Panc1 (cell line): ENCODE results near the gene GNG14. TPM values are rescaled to one million over a fixed set of nuclear protein-coding genes. Genes with fewer than 3 reads are reported as not detected.

Experiments
- ATAC-seq: fragments of 200-7000 bp; cut with Tn5 transposase; 2 replicates; pipeline ENCODE4 v1.9.1; 2020; ENCODE audit warnings: mild to moderate bottlenecking, moderate library complexity
- BruUV-seq: library from RNA; stranded (reverse); fragments of 400-500 nt; replicated peaks from 2 replicates; lab custom pipeline; 2021; lab: Mats Ljungman, UMichigan
- CTCF ChIA-PET: fragments of 300-600 bp; sonication (Branson Sonifier 250); formaldehyde crosslinking; loops from one replicate; lab custom pipeline; 2022; ENCODE audit warnings: antibody characterized with exemption; lab: Charles Lee
- POLR2A ChIA-PET: fragments of 300-600 bp; sonication (Branson Sonifier 250); formaldehyde crosslinking; loops from one replicate; lab custom pipeline; 2022; ENCODE audit warnings: antibody characterized with exemption; lab: Charles Lee
- DNase-seq: peaks from one replicate; pipeline ENCODE4 v3.0.0-alpha.2; 2010; ENCODE audit warnings: low read depth, low spot score
- H3K27ac ChIP-seq: 2 replicates; pipeline ENCODE4 v1.5.1; 2011; ENCODE audit warnings: mild to moderate bottlenecking, low read length, inconsistent platforms
- H3K27me3 ChIP-seq: fragments of 200-500 bp; sonication (Bioruptor generic); 2 replicates; pipeline ENCODE4 v1.6.0; 2014; ENCODE audit warnings: low read length, inconsistent platforms; ENCODE audit not compliant: control insufficient read depth, insufficient read depth
- H3K36me3 ChIP-seq: fragments of 200-500 bp; sonication (Bioruptor generic); 2 replicates; pipeline ENCODE4 v1.5.1; 2014; ENCODE audit warnings: inconsistent platforms, mild to moderate bottlenecking, low read length, moderate library complexity; ENCODE audit not compliant: control insufficient read depth, insufficient read depth
- H3K4me1 ChIP-seq: 2 replicates; pipeline ENCODE4 v1.5.1; 2011; ENCODE audit warnings: inconsistent platforms, mild to moderate bottlenecking, low read length, moderate library complexity; ENCODE audit not compliant: control insufficient read depth, insufficient read depth
- H3K4me3 ChIP-seq, 2 experiments: 2 replicates each; pipeline ENCODE4 v1.5.1; 2011 to 2012; ENCODE audit warnings: low read depth in 2 of 2, low read length in 2 of 2, mild to moderate bottlenecking in 2 of 2, inconsistent platforms in 1 of 2, moderate library complexity in 1 of 2
- H3K9me3 ChIP-seq: fragments of 200-500 bp; sonication (Bioruptor generic); 2 replicates; pipeline ENCODE4 v1.5.1; 2014; ENCODE audit warnings: low read depth, mild to moderate bottlenecking, inconsistent platforms, low read length, moderate library complexity; ENCODE audit not compliant: control insufficient read depth, insufficient read depth
- POLR2AphosphoS5 ChIP-seq: IDR thresholded peaks from 2 replicates; pipeline ENCODE4 v1.6.1; 2012; ENCODE audit warnings: mild to moderate bottlenecking, low read depth, low read length, moderate library complexity
- SIN3A ChIP-seq: IDR thresholded peaks from 2 replicates; pipeline ENCODE4 v1.6.1; 2012; ENCODE audit warnings: low read depth, mild to moderate bottlenecking, low read length, moderate library complexity, borderline replicate concordance; ENCODE audit not compliant: insufficient read depth
- TCF7L2 ChIP-seq: IDR thresholded peaks from 2 replicates; pipeline ENCODE4 v1.6.1; 2011; ENCODE audit warnings: mild to moderate bottlenecking, low read depth, low read length, inconsistent platforms
- in situ Hi-C: cut with HindIII; loops from 2 replicates; pipeline ENCODE4 v1.10.0; 2016; ENCODE audit warnings: low sequenced_read_pairs, low pct_unique_long_range_greater_than_20kb
- intact Hi-C: fragments of 100-400 bp; cut with micrococcal nuclease; formaldehyde crosslinking; loops from one replicate; pipeline ENCODE4 v1.10.0; 2022; ENCODE audit not compliant: unreplicated experiment
- total RNA-seq: library from RNA; stranded (reverse); gene quantifications from one replicate; pipeline ENCODE4 v1.2.1, GENCODE V29; 2021; ENCODE audit not compliant: unreplicated experiment
- TF ChIP-seq, protein P1 (sequence below), 2 experiments: IDR thresholded peaks; 2 replicates each; pipeline ENCODE4 v1.6.1; 2011 to 2012; ENCODE audit warnings: low read depth in 2 of 2, control low read depth in 1 of 2, low read length in 1 of 2, mild to moderate bottlenecking in 1 of 2, moderate library complexity in 1 of 2; ENCODE audit not compliant: insufficient read depth in 1 of 2
- TF ChIP-seq, protein P2 (sequence below): fragments of 450-650 bp; IDR thresholded peaks from 2 replicates; pipeline ENCODE4 v1.5.1; 2017; ENCODE audit warnings: mild to moderate bottlenecking

GNG14 gene
- total RNA-seq, 1 experiment from 2014 or later: not detected

DNA sequence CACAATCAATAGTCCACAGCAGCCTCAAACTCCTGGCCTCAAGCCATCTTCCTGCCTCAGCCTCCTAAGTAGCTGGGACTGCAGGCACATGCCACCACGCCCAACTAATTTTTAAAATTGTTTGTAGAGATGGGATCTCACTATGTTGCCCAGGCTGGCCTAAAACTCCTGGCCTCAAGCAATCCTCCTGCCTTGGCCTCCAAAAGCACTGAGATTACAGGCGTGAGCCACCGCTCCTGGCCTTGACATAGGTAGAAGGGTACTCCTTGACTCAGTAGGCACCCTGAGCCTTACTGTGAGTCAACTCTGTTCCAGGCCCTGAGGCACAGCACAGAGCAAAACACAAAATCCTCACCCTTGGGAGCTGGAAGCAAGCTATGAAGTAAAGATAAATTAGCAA is 28.1 kb downstream of the GNG14 start:
- Histone ChIP-seq H3K9me3 (no peaks in the 10 kb centered on the region), H3K4me3 (no peak overlapping the region), H3K27ac (no peak overlapping the region), H3K36me3 (peaks cover 3% of the 10 kb centered on the region), H3K27me3 (no peaks in the 10 kb centered on the region), H3K4me1 (peaks cover 5% of the 10 kb centered on the region)
- no peak for ATAC-seq
- BruUV-seq: no TSS peak
- DNase-seq: no peak
- in situ Hi-C loops (no loop called here), intact Hi-C loops (no loop called here)
- ChIA-PET POLR2A (interaction anchor here (0.6 kb wide), 2 partner anchors 35 to 1503 kb away, joined by 3 to 5 read pairs; no protein-coding TSS in a partner anchor), CTCF (interaction anchor here (1.3 kb wide), 1 partner anchor 80 kb away, joined by 5 read pairs; no protein-coding TSS in a partner anchor)
- TF ChIP-seq SIN3A: no peak
- no peak for TF ChIP-seq TCF7L2
- TF ChIP-seq, protein P1, sequence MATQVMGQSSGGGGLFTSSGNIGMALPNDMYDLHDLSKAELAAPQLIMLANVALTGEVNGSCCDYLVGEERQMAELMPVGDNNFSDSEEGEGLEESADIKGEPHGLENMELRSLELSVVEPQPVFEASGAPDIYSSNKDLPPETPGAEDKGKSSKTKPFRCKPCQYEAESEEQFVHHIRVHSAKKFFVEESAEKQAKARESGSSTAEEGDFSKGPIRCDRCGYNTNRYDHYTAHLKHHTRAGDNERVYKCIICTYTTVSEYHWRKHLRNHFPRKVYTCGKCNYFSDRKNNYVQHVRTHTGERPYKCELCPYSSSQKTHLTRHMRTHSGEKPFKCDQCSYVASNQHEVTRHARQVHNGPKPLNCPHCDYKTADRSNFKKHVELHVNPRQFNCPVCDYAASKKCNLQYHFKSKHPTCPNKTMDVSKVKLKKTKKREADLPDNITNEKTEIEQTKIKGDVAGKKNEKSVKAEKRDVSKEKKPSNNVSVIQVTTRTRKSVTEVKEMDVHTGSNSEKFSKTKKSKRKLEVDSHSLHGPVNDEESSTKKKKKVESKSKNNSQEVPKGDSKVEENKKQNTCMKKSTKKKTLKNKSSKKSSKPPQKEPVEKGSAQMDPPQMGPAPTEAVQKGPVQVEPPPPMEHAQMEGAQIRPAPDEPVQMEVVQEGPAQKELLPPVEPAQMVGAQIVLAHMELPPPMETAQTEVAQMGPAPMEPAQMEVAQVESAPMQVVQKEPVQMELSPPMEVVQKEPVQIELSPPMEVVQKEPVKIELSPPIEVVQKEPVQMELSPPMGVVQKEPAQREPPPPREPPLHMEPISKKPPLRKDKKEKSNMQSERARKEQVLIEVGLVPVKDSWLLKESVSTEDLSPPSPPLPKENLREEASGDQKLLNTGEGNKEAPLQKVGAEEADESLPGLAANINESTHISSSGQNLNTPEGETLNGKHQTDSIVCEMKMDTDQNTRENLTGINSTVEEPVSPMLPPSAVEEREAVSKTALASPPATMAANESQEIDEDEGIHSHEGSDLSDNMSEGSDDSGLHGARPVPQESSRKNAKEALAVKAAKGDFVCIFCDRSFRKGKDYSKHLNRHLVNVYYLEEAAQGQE (IDR thresholded peaks at IDR 0.05; ENCODE audit: insufficient read depth in 1 of 2, low read depth in 2 of 2, low read length in 1 of 2): no peak
- no peak for TF ChIP-seq POLR2AphosphoS5
- TF ChIP-seq, protein P2, sequence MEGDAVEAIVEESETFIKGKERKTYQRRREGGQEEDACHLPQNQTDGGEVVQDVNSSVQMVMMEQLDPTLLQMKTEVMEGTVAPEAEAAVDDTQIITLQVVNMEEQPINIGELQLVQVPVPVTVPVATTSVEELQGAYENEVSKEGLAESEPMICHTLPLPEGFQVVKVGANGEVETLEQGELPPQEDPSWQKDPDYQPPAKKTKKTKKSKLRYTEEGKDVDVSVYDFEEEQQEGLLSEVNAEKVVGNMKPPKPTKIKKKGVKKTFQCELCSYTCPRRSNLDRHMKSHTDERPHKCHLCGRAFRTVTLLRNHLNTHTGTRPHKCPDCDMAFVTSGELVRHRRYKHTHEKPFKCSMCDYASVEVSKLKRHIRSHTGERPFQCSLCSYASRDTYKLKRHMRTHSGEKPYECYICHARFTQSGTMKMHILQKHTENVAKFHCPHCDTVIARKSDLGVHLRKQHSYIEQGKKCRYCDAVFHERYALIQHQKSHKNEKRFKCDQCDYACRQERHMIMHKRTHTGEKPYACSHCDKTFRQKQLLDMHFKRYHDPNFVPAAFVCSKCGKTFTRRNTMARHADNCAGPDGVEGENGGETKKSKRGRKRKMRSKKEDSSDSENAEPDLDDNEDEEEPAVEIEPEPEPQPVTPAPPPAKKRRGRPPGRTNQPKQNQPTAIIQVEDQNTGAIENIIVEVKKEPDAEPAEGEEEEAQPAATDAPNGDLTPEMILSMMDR: no peak

DNA sequence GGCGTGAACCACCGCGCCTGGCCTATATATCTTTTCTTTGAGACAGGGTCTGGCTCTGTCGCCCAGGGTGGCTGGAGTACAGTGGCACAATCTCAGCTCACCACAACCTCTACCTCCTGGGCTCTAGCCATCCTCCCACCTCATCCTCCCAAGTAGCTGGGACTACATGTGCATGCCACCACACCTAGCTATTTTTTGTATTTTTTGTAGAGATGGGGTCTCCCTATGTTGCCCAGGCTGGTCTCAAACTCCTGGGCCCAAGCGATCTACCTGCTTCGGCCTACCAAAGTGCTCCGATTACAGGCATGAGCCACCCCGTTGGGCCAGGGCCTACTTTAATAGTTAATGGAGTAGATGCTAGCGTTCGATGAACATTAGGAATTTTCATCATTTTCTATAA is 32.5 kb downstream of the GNG14 start:
- TF ChIP-seq, protein P2: no peak
- TF ChIP-seq SIN3A (no peak), POLR2AphosphoS5 (no peak)
- TF ChIP-seq, protein P1 (IDR thresholded peaks at IDR 0.05; ENCODE audit: insufficient read depth in 1 of 2, low read depth in 2 of 2, low read length in 1 of 2): no peak
- Histone ChIP-seq H3K36me3 (peaks cover 3% of the 10 kb centered on the region), H3K27me3 (no peaks in the 10 kb centered on the region), H3K27ac (peak overlapping the region; percentile 98), H3K4me1 (peaks cover 5% of the 10 kb centered on the region), H3K4me3 (peak overlapping the region; percentile 83 to 96), H3K9me3 (no peaks in the 10 kb centered on the region)
- ChIA-PET POLR2A (no interaction called here), CTCF (no interaction called here)
- no TSS peak for BruUV-seq
- ATAC-seq (no peak), DNase-seq (no peak)
- in situ Hi-C loops: no loop called here
- intact Hi-C loops: no loop called here
